Fibroblast of lung (primary cell): ENCODE results near the gene PDE11A.

Source experiments
- CTCF ChIP-seq, 2 donors: IDR thresholded peaks in 1 of 2; conservative IDR thresholded peaks in 1 of 2; 1 replicate in 1 of 2; 2 replicates in 1 of 2; pipeline ENCODE4 v1.5.1; 2011 to 2012; ENCODE audit warnings: low read length in 2 of 2, control low read depth in 1 of 2, inconsistent platforms in 1 of 2, low read depth in 1 of 2, mild to moderate bottlenecking in 1 of 2
- EZH2 ChIP-seq: IDR thresholded peaks from 2 replicates; pipeline ENCODE4 v1.5.1; 2012; ENCODE audit warnings: low read length, control low read depth, mild to moderate bottlenecking; ENCODE audit errors: missing control alignments

GRCh38 chr2:177670791-177671535 lies 401.6 kb downstream of the PDE11A start:
- TF ChIP-seq CTCF (conservative IDR thresholded peaks at IDR 0.05 in 1 of 2, IDR thresholded peaks at IDR 0.05 in 1 of 2; ENCODE audit: low read depth in 1 of 2, low read length in 2 of 2) (no peak), EZH2 (no peak)
